GM10248 (cell line): ENCODE results near the gene MYRF.

Experiments
- CTCF ChIA-PET: fragments of 300-600 bp; sonication (Branson Sonifier 250); formaldehyde crosslinking; extraction: SDS; loops from one replicate; lab custom pipeline; 2021; ENCODE audit warnings: antibody characterized with exemption; lab: Yijun Ruan, JAX
- POLR2A ChIA-PET: fragments of 350-650 bp; sonication (Branson Sonifier 250); formaldehyde crosslinking; extraction: SDS; loops from one replicate; lab custom pipeline; 2020; ENCODE audit warnings: antibody characterized with exemption; lab: Yijun Ruan, JAX
- DNase-seq: peaks from one replicate; pipeline ENCODE4 v3.0.0; 2012; ENCODE audit errors: extremely low spot score
- CTCF ChIP-seq: IDR thresholded peaks from 2 replicates; pipeline ENCODE4 v1.5.1; 2012; ENCODE audit warnings: mild to moderate bottlenecking, low read depth; ENCODE audit errors: extremely low read depth, missing control alignments, control extremely low read depth

Gene MYRF

GRCh38 chr11:61739413-61739812 lies 13.0 kb upstream of the MYRF start:
- TF ChIP-seq CTCF, result no peak
- POLR2A ChIA-PET, result no interaction called here
- CTCF ChIA-PET, result interaction anchor here (1.1 to 4.0 kb wide), 5 partner anchors 8 to 101 kb away, joined by 4 to 27 read pairs (median 4); no protein-coding TSS in a partner anchor
- DNase-seq, result no peak

- no peak for TF ChIP-seq CTCF
- no peak for DNase-seq
- CTCF ChIA-PET, result interaction anchor here (1.1 to 4.0 kb wide), 5 partner anchors 7 to 101 kb away, joined by 4 to 27 read pairs (median 4); no protein-coding TSS in a partner anchor
- POLR2A ChIA-PET, result no interaction called here
These were observed 12.5 kb upstream of the MYRF start for GRCh38 chr11:61739966-61740365.

DNA sequence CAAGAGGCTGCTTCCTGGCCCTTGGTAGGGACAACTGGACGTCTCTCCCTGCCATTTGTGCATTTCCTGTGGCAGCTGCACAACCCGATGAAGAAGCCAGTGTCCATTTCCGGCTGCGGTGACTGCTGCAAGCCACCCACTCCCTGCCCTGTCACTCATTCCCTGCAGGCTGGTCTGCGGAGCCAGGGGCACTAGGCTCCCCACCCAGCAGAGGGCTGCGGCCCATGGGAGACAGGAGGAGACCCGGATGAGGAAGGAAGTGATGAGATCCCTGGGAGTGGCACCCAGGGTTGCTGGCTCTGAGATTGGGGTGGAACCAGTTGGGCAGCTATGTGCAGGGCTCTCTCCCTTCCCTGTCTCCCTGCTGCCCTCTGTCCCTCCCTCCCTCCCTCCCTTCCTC lies 10.0 kb upstream of the MYRF start:
- TF ChIP-seq CTCF, result no peak
- ChIA-PET POLR2A (no interaction called here), CTCF (interaction anchor here (1.0 kb wide), 1 partner anchor 9 kb away, joined by 8 read pairs; no protein-coding TSS in a partner anchor)

DNA sequence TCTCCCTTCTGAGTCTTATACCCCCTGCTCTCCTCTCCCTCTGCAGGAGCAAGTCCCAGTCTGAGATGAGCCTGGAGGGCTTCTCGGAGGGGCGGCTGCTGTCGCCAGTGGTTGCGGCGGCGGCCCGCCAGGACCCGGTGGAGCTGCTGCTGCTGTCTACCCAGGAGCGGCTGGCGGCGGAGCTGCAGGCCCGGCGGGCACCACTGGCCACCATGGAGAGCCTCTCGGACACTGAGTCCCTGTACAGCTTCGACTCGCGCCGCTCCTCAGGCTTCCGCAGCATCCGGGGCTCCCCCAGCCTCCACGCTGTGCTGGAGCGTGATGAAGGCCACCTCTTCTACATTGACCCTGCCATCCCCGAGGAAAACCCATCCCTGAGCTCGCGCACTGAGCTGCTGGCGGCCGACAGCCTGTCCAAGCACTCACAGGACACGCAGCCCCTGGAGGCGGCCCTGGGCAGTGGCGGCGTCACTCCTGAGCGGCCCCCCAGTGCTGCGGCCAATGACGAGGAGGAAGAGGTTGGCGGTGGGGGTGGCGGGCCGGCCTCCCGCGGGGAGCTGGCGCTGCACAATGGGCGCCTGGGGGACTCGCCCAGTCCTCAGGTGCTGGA lies 8.8 kb upstream of the MYRF start:
- CTCF ChIA-PET, result interaction anchor here (2.5 kb wide), 1 partner anchor 10 kb away, joined by 15 read pairs; no protein-coding TSS in a partner anchor
- no peak for TF ChIP-seq CTCF
- DNase-seq, result no peak
- POLR2A ChIA-PET, result no interaction called here

More for the DNA sequence above, 10.0 kb upstream of the MYRF start:
- no peak for DNase-seq

- no peak for TF ChIP-seq CTCF
- ChIA-PET CTCF (interaction anchor here (0.7 to 2.5 kb wide), 2 partner anchors 10 to 23 kb away, joined by 3 to 15 read pairs; no protein-coding TSS in a partner anchor), POLR2A (no interaction called here)
- DNase-seq, result no peak
These were observed 8.3 kb upstream of the MYRF start for GRCh38 chr11:61744181-61744580.

DNA sequence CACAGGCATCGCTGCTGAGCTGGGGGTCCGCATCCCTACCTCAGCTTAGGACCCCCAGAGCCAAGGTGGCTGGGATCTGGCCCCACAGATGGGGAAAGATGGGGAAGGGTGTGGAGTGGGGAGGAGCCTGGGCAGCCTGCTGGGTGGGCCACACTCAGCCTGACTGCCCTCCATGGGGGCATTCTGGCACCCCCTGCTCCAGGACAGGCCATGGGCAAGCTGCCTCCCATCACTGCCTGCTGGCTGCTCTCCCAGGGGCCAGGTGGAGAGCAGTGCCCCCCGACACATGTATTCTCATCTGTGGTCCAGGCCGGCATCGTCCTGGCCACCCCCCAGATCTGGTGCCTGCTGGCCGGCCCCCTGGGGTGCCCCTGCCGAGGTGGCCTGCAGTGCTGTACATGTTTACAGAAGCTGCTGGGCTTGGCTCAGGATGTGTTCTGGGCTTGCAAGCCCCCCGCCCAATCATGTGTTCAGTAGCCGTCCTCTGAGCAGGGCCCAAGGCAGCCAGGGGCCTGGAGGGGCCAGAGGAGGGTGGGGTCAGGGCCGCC lies 7.8 kb upstream of the MYRF start:
- no peak for TF ChIP-seq CTCF
- DNase-seq, result no peak
- CTCF ChIA-PET, result interaction anchor here (0.7 to 2.5 kb wide), 2 partner anchors 11 to 22 kb away, joined by 3 to 15 read pairs; no protein-coding TSS in a partner anchor
- POLR2A ChIA-PET, result no interaction called here
